ENCODE results near the gene CDK9. TPM values are rescaled to one million over a fixed set of nuclear protein-coding genes. Genes with fewer than 3 reads are reported as not detected.

CDK9 gene
- total and polyA plus RNA-seq, 2 of the 4 experiments (the other 2 are of a cell fraction), result 30.3 to 49.9 TPM

- no peak for DNase-seq
- POLR2A ChIA-PET (ENCODE audit: unreplicated experiment), result no interaction called here
Measured at GRCh38 chr9:127829205-127829906, 43.5 kb downstream of the CDK9 start.

More at GRCh38 chr9:127829205-127829906, 43.5 kb downstream of the CDK9 start:
- CTCF ChIA-PET, result interaction anchor here (0.7 kb wide), 1 partner anchor 41 kb away, joined by 3 read pairs; no protein-coding TSS in a partner anchor
- Histone ChIP-seq H3K56ac (ENCODE audit: extremely low read depth, insufficient read depth, low read length) (no peak overlapping the region), H2BK120ac (ENCODE audit: low read depth, low read length) (no peak overlapping the region), H3K14ac (replicated peaks; ENCODE audit: low read depth, low read length) (no peak overlapping the region), H3K4me3 (ENCODE audit: insufficient read depth, low read depth, low read length) (no peak overlapping the region), H3K9me3 (ENCODE audit: control insufficient read depth, insufficient read depth, low read length) (no peaks in the 10 kb centered on the region), H3K4me2 (ENCODE audit: low read depth, low read length) (no peak overlapping the region), H3K4me1 (ENCODE audit: control insufficient read depth, insufficient read depth, low read length) (peaks cover 14% of the 10 kb centered on the region), H3K23ac (ENCODE audit: low read depth, low read length) (peak overlapping the region; percentile 20; the same call in 1 of the 2 replicates), H3K9ac (ENCODE audit: low read depth, low read length) (no peak overlapping the region), H3K9me1 (ENCODE audit: insufficient read depth, low read length) (peaks cover 12% of the 10 kb centered on the region), H2AFZ (replicated peaks; ENCODE audit: low read length, poor library complexity) (no peak overlapping the region), H2BK15ac (ENCODE audit: low read depth, low read length) (0 out of 3 replicates have a peak overlapping the region, but pooled peaks have one; percentile 5), H2BK5ac (ENCODE audit: low read depth, low read length, poor library complexity, severe bottlenecking) (peak overlapping the region; percentile 44), H3K4ac (ENCODE audit: low read depth, low read length) (peak overlapping the region; percentile 67), H3K27ac (ENCODE audit: insufficient read depth, low read length) (peak overlapping the region; percentile 73; the same call in 1 of the 2 replicates), H2AK5ac (ENCODE audit: low read depth, low read length) (peak overlapping the region; percentile 33; the same call in 1 of the 2 replicates), H2BK20ac (ENCODE audit: low read depth, low read length) (0 out of 2 replicates have a peak overlapping the region, but pooled peaks have one; percentile 29), H3K36me3 (ENCODE audit: control insufficient read depth, insufficient read depth, low read length) (peaks cover 24% of the 10 kb centered on the region), H4K8ac (ENCODE audit: low read depth in 2 of 2, low read length in 2 of 2) (no peak overlapping the region), H2AK9ac (replicated peaks; ENCODE audit: low read depth, low read length, poor library complexity) (peak overlapping the region; percentile 42), H3K27me3 (ENCODE audit: control insufficient read depth, insufficient read depth, low read length) (no peaks in the 10 kb centered on the region), H4K20me1 (ENCODE audit: insufficient read depth, low read length) (no peaks in the 10 kb centered on the region), H3K18ac (ENCODE audit: low read depth, low read length) (no peak overlapping the region; the same call in 1 of the 2 replicates), H4K91ac (ENCODE audit: insufficient read depth, low read depth, low read length) (peak overlapping the region; percentile 21; the same call in 1 of the 2 replicates), H4K5ac (ENCODE audit: low read depth, low read length) (peak overlapping the region; percentile 54), H3K79me1 (ENCODE audit: low read depth in 1 of 2, low read length in 2 of 2) (peaks cover 17 to 65% of the 10 kb centered on the region in 2 experiments; a peak in 3 of 4 replicates)
- intact Hi-C loops (cut with micrococcal nuclease), result no loop called here
- dilution Hi-C loops (cut with HindIII; ENCODE audit: low sequenced_read_pairs, unreplicated experiment), result no loop called here
- in situ Hi-C loops (cut with MboI; ENCODE audit: low sequenced_read_pairs), result no loop called here
- no peak for ATAC-seq (ENCODE audit: low read depth)
- 80% methylated on average over 1 of the region's 6 CpGs; no CpG with 5 or more reads in 1 of the 2 experiments for WGBS, 2 experiments (ENCODE audit: extremely low coverage in 2 of 2, insufficient read length in 1 of 2)
- TF ChIP-seq CEBPB (IDR thresholded peaks at IDR 0.05; ENCODE audit: low read depth, low read length) (no peak), MAZ (IDR thresholded peaks at IDR 0.05; ENCODE audit: borderline replicate concordance, low read depth, low read length) (no peak), RAD21 (IDR thresholded peaks at IDR 0.05; ENCODE audit: low read length) (no peak), SMC3 (IDR thresholded peaks at IDR 0.05; ENCODE audit: low read depth, low read length) (no peak), MXI1 (IDR thresholded peaks at IDR 0.05; ENCODE audit: borderline replicate concordance, low read depth, low read length) (no peak), POLR2A (IDR thresholded peaks at IDR 0.05; ENCODE audit: low read depth, low read length) (no peak)
- BruUV-seq (replicated peaks), result no TSS peak
